LNCaP clone FGC (cell line): ENCODE data around the gene CD47.

Source experiments
- DNase-seq: peaks from one replicate; pipeline ENCODE4 v3.0.0-alpha.2; 2011; ENCODE audit warnings: low read depth
- H3K4me3 ChIP-seq: 2 replicates; pipeline ENCODE4 v1.5.1; 2011; ENCODE audit warnings: mild to moderate bottlenecking, low read depth, low read length, control low read depth
- TF ChIP-seq, protein P1 (sequence below): IDR thresholded peaks from 2 replicates; pipeline ENCODE4 v1.5.1; 2012; ENCODE audit warnings: mild to moderate bottlenecking; ENCODE audit not compliant: control insufficient read depth, insufficient read depth; ENCODE audit errors: extremely low read depth

CD47 gene

DNA sequence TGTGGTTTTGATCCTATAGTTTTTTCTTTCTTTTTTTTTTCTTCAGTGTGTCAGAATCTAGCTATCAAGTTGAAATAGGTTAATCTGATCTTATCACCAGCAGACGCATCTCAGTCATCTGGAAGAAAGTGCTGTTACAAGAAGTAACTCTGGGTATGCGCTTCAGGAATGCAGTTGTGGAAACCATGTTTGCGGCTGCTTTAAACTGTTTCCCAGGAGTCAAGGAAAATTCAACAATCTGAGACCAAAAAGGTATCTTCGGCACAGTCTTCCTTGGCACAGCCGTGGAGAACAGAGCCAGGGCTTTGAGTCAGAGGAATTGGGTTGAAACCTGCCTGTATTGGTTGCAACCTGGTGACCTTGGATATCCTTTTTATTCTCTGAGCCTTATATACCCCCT, 59.9 kb downstream of the CD47 start:
- no peak for DNase-seq
- TF ChIP-seq, protein P1, sequence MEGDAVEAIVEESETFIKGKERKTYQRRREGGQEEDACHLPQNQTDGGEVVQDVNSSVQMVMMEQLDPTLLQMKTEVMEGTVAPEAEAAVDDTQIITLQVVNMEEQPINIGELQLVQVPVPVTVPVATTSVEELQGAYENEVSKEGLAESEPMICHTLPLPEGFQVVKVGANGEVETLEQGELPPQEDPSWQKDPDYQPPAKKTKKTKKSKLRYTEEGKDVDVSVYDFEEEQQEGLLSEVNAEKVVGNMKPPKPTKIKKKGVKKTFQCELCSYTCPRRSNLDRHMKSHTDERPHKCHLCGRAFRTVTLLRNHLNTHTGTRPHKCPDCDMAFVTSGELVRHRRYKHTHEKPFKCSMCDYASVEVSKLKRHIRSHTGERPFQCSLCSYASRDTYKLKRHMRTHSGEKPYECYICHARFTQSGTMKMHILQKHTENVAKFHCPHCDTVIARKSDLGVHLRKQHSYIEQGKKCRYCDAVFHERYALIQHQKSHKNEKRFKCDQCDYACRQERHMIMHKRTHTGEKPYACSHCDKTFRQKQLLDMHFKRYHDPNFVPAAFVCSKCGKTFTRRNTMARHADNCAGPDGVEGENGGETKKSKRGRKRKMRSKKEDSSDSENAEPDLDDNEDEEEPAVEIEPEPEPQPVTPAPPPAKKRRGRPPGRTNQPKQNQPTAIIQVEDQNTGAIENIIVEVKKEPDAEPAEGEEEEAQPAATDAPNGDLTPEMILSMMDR, result no peak
- H3K4me3 ChIP-seq, result no peak overlapping the region

DNA sequence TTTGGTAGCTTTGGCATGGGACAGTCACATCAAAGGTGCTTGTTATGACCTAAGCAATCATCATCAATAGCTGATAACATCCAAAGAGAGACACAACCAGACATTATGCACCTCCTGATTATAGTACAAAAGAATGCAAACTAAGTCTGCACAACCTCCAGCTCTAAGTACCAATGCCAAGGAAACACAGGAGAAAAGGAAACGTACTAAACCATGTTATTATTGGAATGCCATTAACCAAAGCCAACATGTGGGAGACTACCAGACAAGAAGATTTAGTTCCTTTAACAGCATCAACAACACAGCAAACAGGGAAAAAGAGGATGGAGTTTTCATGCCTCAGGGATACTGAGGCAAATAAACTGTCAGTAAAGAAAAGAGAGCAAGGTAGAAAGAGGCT, 61.4 kb downstream of the CD47 start:
- DNase-seq, result no peak
- H3K4me3 ChIP-seq, result no peak overlapping the region
- TF ChIP-seq, protein P1, result no peak

DNA sequence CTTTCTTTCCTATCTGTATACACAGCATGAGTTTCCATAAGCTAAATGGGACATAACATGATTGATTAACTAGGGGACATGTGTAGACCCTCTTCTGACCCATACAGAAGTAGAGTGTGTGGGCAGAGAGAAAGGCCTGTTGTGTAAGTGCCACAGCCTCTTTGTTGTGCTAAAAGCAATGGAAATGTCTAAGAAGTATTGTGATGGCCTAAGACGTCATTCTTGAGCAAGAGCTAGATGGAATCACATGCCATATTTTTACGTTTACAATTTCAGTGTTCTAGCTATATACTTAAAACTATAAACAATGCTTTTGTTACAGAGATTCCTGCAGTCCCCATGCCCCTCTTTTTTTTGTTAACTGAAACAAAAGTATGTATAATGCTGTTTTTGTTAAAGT, 61.9 kb downstream of the CD47 start:
- DNase-seq, result no peak
- TF ChIP-seq, protein P1, result no peak
- H3K4me3 ChIP-seq, result no peak overlapping the region

DNA sequence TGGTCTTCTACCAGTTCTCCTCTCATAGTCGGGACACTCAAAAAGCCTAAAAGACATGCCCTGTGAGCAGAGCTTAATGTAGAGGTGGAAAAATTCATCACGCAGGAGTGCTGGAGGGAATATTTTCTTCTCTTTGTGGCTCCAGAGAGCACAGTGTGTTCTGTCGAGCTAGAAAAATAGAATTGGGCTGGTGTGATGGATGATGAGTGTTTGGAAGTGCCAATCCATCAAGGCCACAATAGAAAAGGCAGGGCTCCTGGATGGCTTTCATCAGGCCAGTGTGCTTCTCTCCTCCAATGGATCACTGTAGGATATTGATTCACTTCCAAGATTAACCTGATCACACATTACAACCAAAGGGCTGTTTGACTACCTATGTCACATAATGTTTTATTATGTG, 65.7 kb downstream of the CD47 start:
- H3K4me3 ChIP-seq, result no peak overlapping the region
- TF ChIP-seq, protein P1, result no peak
- no peak for DNase-seq

DNA sequence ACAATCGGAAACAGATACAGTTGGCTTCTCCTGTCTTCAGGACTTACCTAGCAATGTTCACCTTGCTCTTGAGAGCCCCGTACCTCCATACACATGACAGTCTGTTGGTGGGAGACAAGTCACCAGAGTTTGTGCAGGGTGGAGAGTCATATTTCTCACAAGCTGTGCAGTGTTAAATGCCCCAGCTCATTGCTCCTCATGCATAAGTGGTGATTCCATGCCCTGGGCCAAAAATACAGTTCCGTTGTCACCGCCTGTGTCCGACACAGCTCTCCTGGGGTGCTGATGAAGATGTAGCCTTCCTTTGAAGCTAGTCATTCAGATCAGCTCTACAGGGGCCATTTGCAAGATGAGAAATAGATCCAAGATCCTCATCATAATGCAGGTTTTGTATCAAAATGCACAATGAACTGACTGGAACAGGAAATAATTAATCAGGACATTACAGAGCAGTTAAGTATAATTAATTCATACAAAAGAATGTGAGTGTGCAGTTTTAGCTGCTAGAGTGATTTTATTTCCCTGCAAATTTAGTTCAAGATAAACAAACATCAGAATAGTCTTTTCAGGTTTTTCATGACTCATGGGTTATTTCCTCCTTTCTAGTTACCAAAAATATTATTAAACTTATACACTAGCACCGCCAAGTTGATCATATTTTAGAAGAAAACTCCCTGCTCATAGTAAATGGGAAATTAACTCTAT, 66.5 kb downstream of the CD47 start:
- TF ChIP-seq, protein P1, result no peak
- H3K4me3 ChIP-seq, result no peak overlapping the region
- no peak for DNase-seq

DNA sequence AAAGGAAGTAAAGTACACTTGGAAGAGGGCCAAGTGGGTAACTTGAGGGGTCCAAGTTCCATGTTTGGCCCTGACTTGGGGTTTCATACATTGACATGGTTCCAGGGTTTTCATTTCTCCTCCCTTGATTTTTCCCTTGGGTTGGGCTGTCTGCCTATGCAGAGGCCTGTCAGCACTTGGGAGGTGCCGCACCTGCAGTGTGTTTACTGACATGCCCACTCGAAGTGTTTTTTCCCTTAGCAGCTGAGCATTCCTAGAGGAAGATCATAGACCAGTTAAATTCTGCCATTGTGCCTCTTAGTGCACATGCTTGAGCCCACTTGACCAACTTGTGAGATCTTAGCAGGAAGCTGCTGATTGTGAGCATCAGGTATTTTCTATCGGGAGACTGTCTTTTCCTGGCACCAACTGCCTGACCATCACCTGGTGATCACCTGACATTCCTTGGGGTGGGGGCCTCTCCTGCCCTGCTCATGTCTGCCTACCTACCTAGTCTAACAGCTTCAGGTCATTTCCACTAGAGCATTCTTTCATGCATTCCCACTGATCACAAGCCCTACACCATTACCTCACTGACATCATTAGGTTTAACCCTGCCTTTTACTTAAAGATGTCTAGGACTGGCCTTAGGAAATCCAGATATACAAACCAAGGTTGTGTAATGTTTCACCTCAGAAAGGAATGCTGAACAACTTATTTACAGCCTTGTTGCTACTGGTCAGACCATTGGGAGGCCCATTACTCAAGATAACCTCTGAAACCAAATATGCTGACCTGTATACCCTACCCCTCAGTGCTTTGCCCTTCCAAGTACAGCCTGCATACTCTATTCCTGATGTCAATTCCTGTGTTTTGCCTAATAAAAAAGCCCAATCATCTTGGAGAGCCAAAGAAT, 68.3 kb downstream of the CD47 start:
- no peak overlapping the region for H3K4me3 ChIP-seq
- TF ChIP-seq, protein P1, result no peak
- no peak for DNase-seq

DNA sequence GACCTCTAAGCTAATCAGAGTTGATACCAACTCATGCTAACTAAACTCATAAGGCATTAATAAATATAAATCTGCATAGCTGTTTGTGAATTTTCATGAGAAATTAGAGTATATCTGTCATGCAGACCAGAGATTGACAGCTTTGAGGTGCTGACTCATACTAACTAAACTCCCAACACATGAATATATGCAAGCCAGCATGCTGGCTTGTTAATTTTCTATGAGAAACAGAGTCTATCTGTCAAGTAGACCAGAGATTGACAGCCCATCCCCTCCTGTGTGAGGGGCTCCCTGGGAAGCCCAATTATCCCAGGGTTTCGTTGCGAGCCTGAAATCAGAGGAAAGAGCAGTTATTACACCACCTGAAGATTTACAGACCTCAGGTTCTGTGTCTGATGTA, 69.3 kb downstream of the CD47 start:
- no peak overlapping the region for H3K4me3 ChIP-seq
- no peak for DNase-seq
- TF ChIP-seq, protein P1, result no peak
